ENCODE data around the gene C11orf68. TPM values are rescaled to one million over a fixed set of nuclear protein-coding genes. Genes with fewer than 3 reads are reported as not detected.

The C11orf68 gene
- total and polyA plus RNA-seq, 10 donors: 22.0 to 44.9 (median 33.2) TPM

DNA sequence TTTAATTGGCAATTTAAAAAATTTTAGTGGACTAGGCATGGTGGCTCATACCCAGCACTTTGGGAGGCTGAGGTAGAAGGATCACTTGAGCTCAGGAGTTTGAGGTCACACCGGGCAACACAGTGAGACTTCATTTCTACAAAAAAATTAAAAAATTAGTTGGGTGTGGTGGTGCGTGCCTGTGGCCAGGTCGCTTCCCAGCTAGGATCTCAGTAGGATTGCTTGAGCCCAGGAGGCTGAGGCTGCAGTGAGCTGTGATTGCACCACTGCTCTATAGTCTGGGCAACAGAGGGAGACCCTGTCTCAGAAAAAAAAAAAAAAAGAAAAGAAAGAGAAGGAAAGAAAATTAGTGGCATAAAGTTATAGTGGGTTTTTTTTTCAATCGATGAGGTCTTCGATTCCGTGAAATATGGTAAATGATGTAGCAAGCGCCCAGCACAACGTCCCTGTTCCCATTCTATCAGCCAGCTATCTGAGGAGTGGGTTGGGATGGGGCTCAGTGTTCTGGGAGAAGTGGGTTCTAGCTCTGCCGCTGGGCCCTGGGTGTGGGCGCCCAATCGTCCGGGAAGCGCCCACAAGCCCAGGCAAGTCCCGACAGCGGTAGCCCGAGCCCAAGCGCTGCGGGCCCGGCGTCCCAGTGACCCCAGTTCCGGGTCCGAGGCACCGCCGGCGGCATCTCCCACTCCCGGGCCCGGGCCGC lies 20.1 kb downstream of the C11orf68 start:
- intact Hi-C loops (cut with DNase I; ENCODE audit: low total_unique reads): no loop called here
- TF ChIP-seq POLR2AphosphoS5 (IDR thresholded peaks at IDR 0.05): no peak
- TF ChIP-seq POLR2A (IDR thresholded peaks at IDR 0.05): no peak
- TF ChIP-seq, protein P1, sequence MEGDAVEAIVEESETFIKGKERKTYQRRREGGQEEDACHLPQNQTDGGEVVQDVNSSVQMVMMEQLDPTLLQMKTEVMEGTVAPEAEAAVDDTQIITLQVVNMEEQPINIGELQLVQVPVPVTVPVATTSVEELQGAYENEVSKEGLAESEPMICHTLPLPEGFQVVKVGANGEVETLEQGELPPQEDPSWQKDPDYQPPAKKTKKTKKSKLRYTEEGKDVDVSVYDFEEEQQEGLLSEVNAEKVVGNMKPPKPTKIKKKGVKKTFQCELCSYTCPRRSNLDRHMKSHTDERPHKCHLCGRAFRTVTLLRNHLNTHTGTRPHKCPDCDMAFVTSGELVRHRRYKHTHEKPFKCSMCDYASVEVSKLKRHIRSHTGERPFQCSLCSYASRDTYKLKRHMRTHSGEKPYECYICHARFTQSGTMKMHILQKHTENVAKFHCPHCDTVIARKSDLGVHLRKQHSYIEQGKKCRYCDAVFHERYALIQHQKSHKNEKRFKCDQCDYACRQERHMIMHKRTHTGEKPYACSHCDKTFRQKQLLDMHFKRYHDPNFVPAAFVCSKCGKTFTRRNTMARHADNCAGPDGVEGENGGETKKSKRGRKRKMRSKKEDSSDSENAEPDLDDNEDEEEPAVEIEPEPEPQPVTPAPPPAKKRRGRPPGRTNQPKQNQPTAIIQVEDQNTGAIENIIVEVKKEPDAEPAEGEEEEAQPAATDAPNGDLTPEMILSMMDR (IDR thresholded peaks at IDR 0.05 in 8 of 11, conservative IDR thresholded peaks at IDR 0.05 in 3 of 11): no peak
- peaks cover 0 to 30% (median 13%) of the 10 kb centered on the region in 7 donors for H3K27me3 ChIP-seq (replicated peaks in 1 of 7)
- H3K36me3 ChIP-seq: no peaks in the 10 kb centered on the region
- peaks cover 17 to 51% (median 35%) of the 10 kb centered on the region in 6 donors for H3K4me1 ChIP-seq
- peak overlapping the region in 4 of 8 donors; percentile 67 to 83 (median 67) for H3K27ac ChIP-seq
- peak overlapping the region in 7 of 8 donors; percentile 45 to 70 (median 56) for H3K4me3 ChIP-seq
- WGBS, 5 donors: 26 to 44% (median 28%) methylated on average over 17 to 28 of the region's 28 CpGs
- DNase-seq: no peak
- no peaks in the 10 kb centered on the region for H3K9me3 ChIP-seq

DNA sequence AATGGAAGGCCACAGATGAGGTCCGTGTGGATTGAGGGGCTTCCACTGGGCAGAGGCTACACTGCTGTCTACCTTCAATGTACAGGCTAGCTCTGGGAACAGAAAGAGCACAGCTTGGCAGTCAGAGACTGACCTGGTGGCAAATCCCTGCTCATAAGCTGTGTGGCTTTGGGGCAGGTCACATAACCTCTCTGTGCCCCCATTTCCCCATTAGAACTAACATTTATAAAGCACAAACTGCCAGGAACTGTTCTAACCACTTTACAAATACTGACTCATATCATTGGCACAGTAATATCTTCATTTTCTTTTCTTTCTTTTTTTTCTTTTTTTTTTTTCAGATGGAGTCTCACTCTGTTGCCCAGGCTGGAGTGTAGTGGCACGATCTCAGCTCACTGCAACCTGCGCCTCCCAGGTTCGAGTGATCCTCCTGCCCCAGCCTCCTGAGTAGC lies 21.8 kb downstream of the C11orf68 start:
- no peak overlapping the region for H3K27ac ChIP-seq
- no peak overlapping the region for H3K4me3 ChIP-seq
- DNase-seq: no peak
- H3K4me1 ChIP-seq: peaks cover 34 to 68% (median 52%) of the 10 kb centered on the region in 6 donors
- H3K9me3 ChIP-seq: no peaks in the 10 kb centered on the region
- no peaks in the 10 kb centered on the region for H3K36me3 ChIP-seq
- intact Hi-C loops (cut with DNase I; ENCODE audit: low total_unique reads): no loop called here
- WGBS, 5 donors: 91 to 94% (median 94%) methylated on average over 4 of the region's 4 CpGs
- peaks cover 0 to 30% (median 13%) of the 10 kb centered on the region in 7 donors for H3K27me3 ChIP-seq (replicated peaks in 1 of 7)
- TF ChIP-seq, protein P1 (IDR thresholded peaks at IDR 0.05 in 8 of 11, conservative IDR thresholded peaks at IDR 0.05 in 3 of 11): no peak
- TF ChIP-seq POLR2A (IDR thresholded peaks at IDR 0.05) (no peak), POLR2AphosphoS5 (IDR thresholded peaks at IDR 0.05) (no peak)

DNA sequence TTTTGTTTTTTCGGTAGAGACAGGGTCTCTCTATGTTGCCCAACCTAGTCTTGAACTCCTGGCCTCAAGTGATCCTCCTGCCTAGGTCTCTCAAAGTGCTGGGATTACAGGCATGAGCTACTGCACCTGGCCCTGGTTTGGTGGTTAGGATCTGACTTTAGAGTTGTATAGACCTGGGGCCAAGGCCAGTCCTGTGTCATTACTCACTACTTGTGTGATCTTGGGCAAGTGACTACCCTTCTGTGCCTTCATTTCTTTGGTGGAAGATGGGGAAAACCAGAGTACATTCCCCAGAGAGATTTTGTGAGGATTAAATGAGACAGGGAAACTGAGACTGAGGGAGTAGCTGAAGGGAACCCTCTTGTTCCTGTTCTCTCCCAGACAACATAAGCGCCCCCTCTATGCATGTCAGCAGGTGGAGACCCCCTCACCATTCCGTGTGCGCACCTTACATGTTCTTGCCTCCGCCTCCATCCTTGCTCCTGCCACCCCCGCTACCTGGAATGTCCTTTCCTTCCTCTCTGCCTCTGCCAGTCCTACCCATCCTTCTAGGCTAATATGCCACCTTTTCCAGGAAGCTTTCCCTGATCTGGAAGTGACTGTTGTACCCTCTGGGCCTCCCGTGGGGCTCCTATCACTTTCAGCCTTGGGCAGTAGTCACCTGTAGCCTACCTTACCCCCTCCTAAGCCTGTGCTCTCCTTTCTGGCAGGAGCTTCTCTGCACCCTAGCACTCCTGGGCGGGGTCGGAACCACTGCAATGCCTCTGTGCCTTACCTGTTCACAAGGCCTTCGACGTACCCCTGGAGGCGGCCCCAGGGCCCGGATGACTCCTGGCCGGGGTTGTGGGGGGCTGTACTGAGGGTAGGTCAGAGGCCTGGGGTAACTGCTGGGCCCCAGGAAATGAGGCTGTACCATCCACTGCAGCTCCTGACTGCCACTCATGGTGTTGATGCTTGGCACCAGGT lies 22.5 kb downstream of the C11orf68 start:
- H3K4me3 ChIP-seq: no peak overlapping the region
- no peaks in the 10 kb centered on the region for H3K9me3 ChIP-seq
- intact Hi-C loops (cut with DNase I; ENCODE audit: low total_unique reads): no loop called here
- DNase-seq: no peak
- TF ChIP-seq POLR2AphosphoS5 (IDR thresholded peaks at IDR 0.05) (no peak), POLR2A (IDR thresholded peaks at IDR 0.05) (no peak)
- TF ChIP-seq, protein P1 (IDR thresholded peaks at IDR 0.05 in 8 of 11, conservative IDR thresholded peaks at IDR 0.05 in 3 of 11): no peak
- no peak overlapping the region for H3K27ac ChIP-seq
- no peaks in the 10 kb centered on the region for H3K36me3 ChIP-seq
- peaks cover 37 to 69% (median 59%) of the 10 kb centered on the region in 6 donors for H3K4me1 ChIP-seq
- peaks cover 0 to 25% (median 13%) of the 10 kb centered on the region in 7 donors for H3K27me3 ChIP-seq (replicated peaks in 1 of 7)
- 89 to 96% (median 93%) methylated on average over 14 of the region's 14 CpGs for WGBS, 5 donors
